ENCODE measurements around the gene CHRM1. TPM values are rescaled to one million over a fixed set of nuclear protein-coding genes. Genes with fewer than 3 reads are reported as not detected.

CHRM1 gene
- total and polyA plus RNA-seq, 9 donors: 0.04 to 0.87 (median 0.15) TPM; not detected in 3

DNA sequence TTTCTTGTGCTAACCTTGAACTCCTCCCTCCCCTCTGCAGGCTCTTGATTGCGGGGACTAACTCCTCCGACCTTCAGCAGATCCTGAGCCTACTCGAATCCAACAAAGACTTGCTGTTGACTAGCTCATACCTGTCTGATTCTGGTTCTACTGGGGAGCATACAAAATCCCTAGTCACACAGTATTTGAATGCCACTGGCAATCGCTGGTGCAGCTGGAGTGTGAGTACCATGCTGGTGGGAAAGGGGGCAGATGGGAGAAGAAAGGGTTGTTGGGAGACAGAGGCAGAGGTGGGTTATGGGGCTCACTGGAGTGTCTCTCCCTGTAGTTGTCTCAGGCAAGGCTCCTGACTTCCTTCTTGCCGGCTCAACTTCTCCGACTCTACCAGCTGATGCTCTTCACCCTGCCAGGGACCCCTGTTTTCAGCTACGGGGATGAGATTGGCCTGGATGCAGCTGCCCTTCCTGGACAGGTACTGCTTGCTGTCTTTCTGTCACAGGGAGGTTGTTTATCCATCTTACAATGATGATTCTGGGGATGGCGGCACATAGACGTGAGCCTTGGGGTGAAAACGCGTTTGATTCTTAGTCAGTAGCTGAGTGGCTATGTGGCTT lies 35.9 kb downstream of the CHRM1 start:
- no peak for DNase-seq
- no peak overlapping the region for H3K27ac ChIP-seq (ENCODE audit: low read length)
- no peaks in the 10 kb centered on the region for H3K27me3 ChIP-seq (ENCODE audit: control insufficient read depth, insufficient read depth, low read length)
- no peaks in the 10 kb centered on the region for H3K9me3 ChIP-seq (replicated peaks; ENCODE audit: control insufficient read depth, low read depth, low read length)
- peaks cover 74% of the 10 kb centered on the region for H3K36me3 ChIP-seq (ENCODE audit: control insufficient read depth, insufficient read depth, low read length)
- H3K4me3 ChIP-seq (ENCODE audit: low read length): no peak overlapping the region
- 84% methylated on average over 7 of the region's 11 CpGs for WGBS (ENCODE audit: insufficient coverage)
- peaks cover 40% of the 10 kb centered on the region for H3K4me1 ChIP-seq (ENCODE audit: control insufficient read depth, insufficient read depth, low read length)

DNA sequence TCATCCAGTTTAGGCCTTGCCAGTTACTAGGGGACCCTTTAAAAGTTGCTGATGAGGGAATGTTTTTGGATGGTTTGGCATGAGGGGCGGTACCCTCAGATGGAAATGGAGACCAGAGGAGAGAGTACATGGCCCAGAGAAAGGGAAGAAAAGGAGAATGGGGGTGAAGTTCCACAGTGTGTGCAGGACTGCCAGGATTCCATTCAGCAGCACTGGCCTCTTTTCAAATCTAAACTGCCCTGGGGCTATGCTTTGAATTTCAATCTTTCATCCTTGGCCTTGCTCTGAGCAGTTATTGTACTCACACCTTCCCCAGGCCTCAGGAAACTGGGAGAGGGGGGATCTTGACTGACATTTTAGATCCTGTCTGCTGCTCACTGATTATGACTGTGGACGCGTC lies 37.5 kb downstream of the CHRM1 start:
- H3K27me3 ChIP-seq (ENCODE audit: control insufficient read depth, insufficient read depth, low read length): no peaks in the 10 kb centered on the region
- no peaks in the 10 kb centered on the region for H3K9me3 ChIP-seq (replicated peaks; ENCODE audit: control insufficient read depth, low read depth, low read length)
- H3K4me1 ChIP-seq (ENCODE audit: control insufficient read depth, insufficient read depth, low read length): peaks cover 40% of the 10 kb centered on the region
- 89% methylated on average over 1 of the region's 3 CpGs for WGBS (ENCODE audit: insufficient coverage)
- peaks cover 64% of the 10 kb centered on the region for H3K36me3 ChIP-seq (ENCODE audit: control insufficient read depth, insufficient read depth, low read length)
- no peak overlapping the region for H3K4me3 ChIP-seq (ENCODE audit: low read length)
- no peak for DNase-seq
- no peak overlapping the region for H3K27ac ChIP-seq (ENCODE audit: low read length)

GRCh38 chr11:62882788-62883501 lies 38.2 kb downstream of the CHRM1 start:
- H3K4me1 ChIP-seq (ENCODE audit: control insufficient read depth, insufficient read depth, low read length): peaks cover 40% of the 10 kb centered on the region
- peak; percentile 35 for DNase-seq
- H3K9me3 ChIP-seq (replicated peaks; ENCODE audit: control insufficient read depth, low read depth, low read length): no peaks in the 10 kb centered on the region
- no peaks in the 10 kb centered on the region for H3K27me3 ChIP-seq (ENCODE audit: control insufficient read depth, insufficient read depth, low read length)
- peaks cover 57% of the 10 kb centered on the region for H3K36me3 ChIP-seq (ENCODE audit: control insufficient read depth, insufficient read depth, low read length)
- WGBS (ENCODE audit: insufficient coverage): no CpG with 5 or more reads among the region's 5 CpGs
- H3K4me3 ChIP-seq (ENCODE audit: low read length): peak overlapping the region; percentile 99
- peak overlapping the region; percentile 100 for H3K27ac ChIP-seq (ENCODE audit: low read length)

DNA sequence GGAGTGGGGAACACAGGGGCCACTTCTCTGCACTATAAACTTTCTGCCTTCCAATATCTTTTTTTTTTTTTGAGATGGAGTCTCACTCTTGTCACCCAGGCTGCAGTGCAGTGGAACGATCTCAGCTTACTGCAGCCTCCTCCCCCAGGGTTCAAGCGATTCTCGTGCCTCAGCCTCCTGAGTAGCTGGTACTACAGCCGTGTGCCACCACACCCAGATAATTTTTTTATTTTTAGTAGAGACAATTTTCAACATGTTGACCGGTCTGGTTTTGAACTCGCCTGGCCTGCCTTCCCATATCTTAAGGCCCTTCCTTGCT lies 38.8 kb downstream of the CHRM1 start:
- peak overlapping the region; percentile 100 for H3K27ac ChIP-seq (ENCODE audit: low read length)
- peaks cover 51% of the 10 kb centered on the region for H3K36me3 ChIP-seq (ENCODE audit: control insufficient read depth, insufficient read depth, low read length)
- peak overlapping the region; percentile 99 for H3K4me3 ChIP-seq (ENCODE audit: low read length)
- no peaks in the 10 kb centered on the region for H3K9me3 ChIP-seq (replicated peaks; ENCODE audit: control insufficient read depth, low read depth, low read length)
- DNase-seq: no peak
- no peaks in the 10 kb centered on the region for H3K27me3 ChIP-seq (ENCODE audit: control insufficient read depth, insufficient read depth, low read length)
- WGBS (ENCODE audit: insufficient coverage): 50% methylated on average over 5 of the region's 6 CpGs
- peaks cover 40% of the 10 kb centered on the region for H3K4me1 ChIP-seq (ENCODE audit: control insufficient read depth, insufficient read depth, low read length)

GRCh38 chr11:62881579-62882430 lies 39.4 kb downstream of the CHRM1 start:
- Histone ChIP-seq H3K27me3 (ENCODE audit: control insufficient read depth, insufficient read depth, low read length) (no peaks in the 10 kb centered on the region), H3K36me3 (ENCODE audit: control insufficient read depth, insufficient read depth, low read length) (peaks cover 45% of the 10 kb centered on the region), H3K4me3 (ENCODE audit: low read length) (peak overlapping the region; percentile 99), H3K9me3 (replicated peaks; ENCODE audit: control insufficient read depth, low read depth, low read length) (no peaks in the 10 kb centered on the region), H3K4me1 (ENCODE audit: control insufficient read depth, insufficient read depth, low read length) (peaks cover 40% of the 10 kb centered on the region), H3K27ac (ENCODE audit: low read length) (peak overlapping the region; percentile 100)
- DNase-seq: peak; percentile 99
- 2% methylated on average over 5 of the region's 21 CpGs for WGBS (ENCODE audit: insufficient coverage)

GRCh38 chr11:62880803-62881578 lies 40.2 kb downstream of the CHRM1 start, which contains the start of gene SLC3A2:
Gene SLC3A2, plus strand, starts transcription at chr11:62880896. Its CDS starts 128 bp downstream, at chr11:62881024.
- peaks cover 37% of the 10 kb centered on the region for H3K36me3 ChIP-seq (ENCODE audit: control insufficient read depth, insufficient read depth, low read length)
- DNase-seq: peak; percentile 95
- under 1% methylated on average over 69 of the region's 69 CpGs for WGBS (ENCODE audit: insufficient coverage)
- no peaks in the 10 kb centered on the region for H3K9me3 ChIP-seq (replicated peaks; ENCODE audit: control insufficient read depth, low read depth, low read length)
- H3K4me1 ChIP-seq (ENCODE audit: control insufficient read depth, insufficient read depth, low read length): peaks cover 40% of the 10 kb centered on the region
- no peaks in the 10 kb centered on the region for H3K27me3 ChIP-seq (ENCODE audit: control insufficient read depth, insufficient read depth, low read length)
- peak within 1 kb of the TSS; percentile 100 for H3K27ac ChIP-seq (ENCODE audit: low read length)
- peak within 1 kb of the TSS; percentile 99 for H3K4me3 ChIP-seq (ENCODE audit: low read length)

DNA sequence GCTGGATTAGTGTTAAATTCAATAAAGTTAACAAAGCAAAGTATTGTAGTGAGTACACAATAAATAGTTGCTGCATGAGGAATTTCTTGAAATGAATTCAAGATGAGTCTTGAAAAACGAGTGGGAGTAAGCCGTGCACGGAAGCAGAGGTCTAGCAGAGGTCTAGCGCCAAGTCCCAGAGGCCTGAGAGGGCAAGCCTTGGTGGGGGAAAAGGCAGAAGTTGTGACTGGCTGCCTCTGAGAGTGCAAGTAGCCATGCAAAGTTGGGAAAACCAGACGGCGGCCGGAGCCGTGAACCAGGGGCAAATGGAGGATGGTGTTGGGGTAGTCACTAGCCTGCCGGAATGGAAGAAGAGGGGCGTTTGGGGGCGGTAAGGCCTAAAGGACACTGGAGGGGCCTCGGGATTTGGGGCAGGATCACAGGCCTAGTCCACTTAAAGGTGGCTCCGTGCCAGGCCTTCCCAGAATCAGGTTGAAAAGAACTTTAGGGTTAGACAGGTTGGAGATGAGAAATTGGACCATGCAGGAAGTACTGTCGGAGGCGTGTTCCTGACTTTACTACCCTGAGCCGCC lies 40.8 kb downstream of the CHRM1 start:
- Histone ChIP-seq H3K27ac (ENCODE audit: low read length) (peak overlapping the region; percentile 100), H3K36me3 (ENCODE audit: control insufficient read depth, insufficient read depth, low read length) (peaks cover 30% of the 10 kb centered on the region), H3K9me3 (replicated peaks; ENCODE audit: control insufficient read depth, low read depth, low read length) (no peaks in the 10 kb centered on the region), H3K4me3 (ENCODE audit: low read length) (peak overlapping the region; percentile 99), H3K27me3 (ENCODE audit: control insufficient read depth, insufficient read depth, low read length) (no peaks in the 10 kb centered on the region), H3K4me1 (ENCODE audit: control insufficient read depth, insufficient read depth, low read length) (peaks cover 40% of the 10 kb centered on the region)
- WGBS (ENCODE audit: insufficient coverage): 0% methylated on average over 16 of the region's 16 CpGs
- DNase-seq: peak; percentile 80

GRCh38 chr11:62879235-62879978 lies 41.8 kb downstream of the CHRM1 start:
- Histone ChIP-seq H3K9me3 (replicated peaks; ENCODE audit: control insufficient read depth, low read depth, low read length) (no peaks in the 10 kb centered on the region), H3K4me1 (ENCODE audit: control insufficient read depth, insufficient read depth, low read length) (peaks cover 40% of the 10 kb centered on the region), H3K27me3 (ENCODE audit: control insufficient read depth, insufficient read depth, low read length) (no peaks in the 10 kb centered on the region), H3K4me3 (ENCODE audit: low read length) (no peak overlapping the region), H3K27ac (ENCODE audit: low read length) (peak overlapping the region; percentile 100), H3K36me3 (ENCODE audit: control insufficient read depth, insufficient read depth, low read length) (peaks cover 21% of the 10 kb centered on the region)
- DNase-seq: peak; percentile 69
- 65% methylated on average over 5 of the region's 7 CpGs for WGBS (ENCODE audit: insufficient coverage)

GRCh38 chr11:62876712-62877111 lies 44.5 kb downstream of the CHRM1 start:
- no peak for DNase-seq
- H3K27me3 ChIP-seq (ENCODE audit: control insufficient read depth, insufficient read depth, low read length): no peaks in the 10 kb centered on the region

More at GRCh38 chr11:62876712-62877111, 44.5 kb downstream of the CHRM1 start:
- Histone ChIP-seq H3K4me3 (ENCODE audit: low read length) (no peak overlapping the region), H3K9me3 (replicated peaks; ENCODE audit: control insufficient read depth, low read depth, low read length) (no peaks in the 10 kb centered on the region), H3K36me3 (ENCODE audit: control insufficient read depth, insufficient read depth, low read length) (no peaks in the 10 kb centered on the region), H3K27ac (ENCODE audit: low read length) (no peak overlapping the region), H3K4me1 (ENCODE audit: control insufficient read depth, insufficient read depth, low read length) (peaks cover 17% of the 10 kb centered on the region)
- WGBS (ENCODE audit: insufficient coverage): 92% methylated on average over 4 of the region's 6 CpGs
